H9 (cell line): Measurements from ENCODE around the gene SLC4A2. TPM values are rescaled to one million over a fixed set of nuclear protein-coding genes. Genes with fewer than 3 reads are reported as not detected.
A peak's percentile ranks its signal among the peaks of the same experiment; 100 is the strongest.

Experiments
- DNase-seq: peaks from one replicate; pipeline ENCODE4 v3.0.0-alpha.2; 2017
- H2AFZ ChIP-seq: one replicate; pipeline ENCODE4 v1.6.1; 2013; ENCODE audit warnings: mild to moderate bottlenecking, low read length, control low read depth, moderate library complexity
- H2AK5ac ChIP-seq: 2 replicates; pipeline ENCODE4 v1.6.1; 2013; ENCODE audit warnings: low read length, control low read depth, mixed read lengths; ENCODE audit not compliant: insufficient read length
- H2BK120ac ChIP-seq: one replicate; pipeline ENCODE4 v1.6.1; 2013; ENCODE audit warnings: low read depth, mild to moderate bottlenecking, low read length, control low read depth, inconsistent platforms; ENCODE audit not compliant: poor library complexity, severe bottlenecking
- H2BK12ac ChIP-seq: 2 replicates; pipeline ENCODE4 v1.6.1; 2013; ENCODE audit warnings: low read length, control low read depth, mixed read lengths, low read depth; ENCODE audit not compliant: insufficient read length
- H2BK15ac ChIP-seq: 2 replicates; pipeline ENCODE4 v1.6.1; 2013; ENCODE audit warnings: low read depth, low read length, control low read depth
- H2BK20ac ChIP-seq: one replicate; pipeline ENCODE4 v1.6.1; 2013; ENCODE audit warnings: low read depth, mild to moderate bottlenecking, low read length, control low read depth, inconsistent platforms; ENCODE audit not compliant: poor library complexity, severe bottlenecking
- H2BK5ac ChIP-seq: 2 replicates; pipeline ENCODE4 v1.6.1; 2013; ENCODE audit warnings: low read length, control low read depth, mixed read lengths; ENCODE audit not compliant: insufficient read length
- H3K14ac ChIP-seq: 2 replicates; pipeline ENCODE4 v1.6.1; 2013; ENCODE audit warnings: low read length, control low read depth; ENCODE audit not compliant: insufficient read depth
- H3K18ac ChIP-seq: 2 replicates; pipeline ENCODE4 v1.6.1; 2013; ENCODE audit warnings: low read depth, mild to moderate bottlenecking, mixed read lengths, low read length, control low read depth; ENCODE audit not compliant: insufficient read length
- H3K23ac ChIP-seq: 2 replicates; pipeline ENCODE4 v1.6.1; 2013; ENCODE audit warnings: low read length, control low read depth, mixed read lengths, low read depth; ENCODE audit not compliant: insufficient read length
- H3K23me2 ChIP-seq: 2 replicates; pipeline ENCODE4 v1.6.1; 2013; ENCODE audit warnings: low read depth, mild to moderate bottlenecking, mixed read lengths, low read length, control low read depth; ENCODE audit not compliant: insufficient read length, poor library complexity, severe bottlenecking
- H3K27ac ChIP-seq: 2 replicates; pipeline ENCODE4 v1.5.1; 2013; ENCODE audit warnings: low read length, control low read depth, mixed read lengths, low read depth; ENCODE audit not compliant: insufficient read length
- H3K27me3 ChIP-seq: 2 replicates; pipeline ENCODE4 v1.6.1; 2013; ENCODE audit warnings: low read length, control low read depth, inconsistent platforms; ENCODE audit not compliant: insufficient read depth
- H3K4ac ChIP-seq: 2 replicates; pipeline ENCODE4 v1.6.1; 2013; ENCODE audit warnings: low read depth, mild to moderate bottlenecking, control low read depth, inconsistent platforms, low read length, moderate library complexity
- H3K4me1 ChIP-seq: 2 replicates; pipeline ENCODE4 v1.6.1; 2013; ENCODE audit warnings: low read length, control low read depth, inconsistent platforms; ENCODE audit not compliant: insufficient read depth
- H3K4me2 ChIP-seq: 2 replicates; pipeline ENCODE4 v1.6.1; 2013; ENCODE audit warnings: low read length, control low read depth, mixed read lengths; ENCODE audit not compliant: insufficient read length, insufficient read depth
- H3K56ac ChIP-seq: 2 replicates; pipeline ENCODE4 v1.6.1; 2013; ENCODE audit warnings: low read depth, mild to moderate bottlenecking, mixed read lengths, low read length, control low read depth; ENCODE audit not compliant: insufficient read length
- H3K79me1 ChIP-seq: 2 replicates; pipeline ENCODE4 v1.6.1; 2013; ENCODE audit warnings: low read depth, mild to moderate bottlenecking, moderate library complexity, low read length, control low read depth, inconsistent platforms; ENCODE audit not compliant: insufficient read depth, poor library complexity, severe bottlenecking
- H3K79me2 ChIP-seq: 2 replicates; pipeline ENCODE4 v1.6.1; 2013; ENCODE audit warnings: low read length, control low read depth, inconsistent platforms; ENCODE audit not compliant: insufficient read depth
- H3K9ac ChIP-seq: 2 replicates; pipeline ENCODE4 v1.6.1; 2013; ENCODE audit warnings: low read length, control low read depth, mixed read lengths; ENCODE audit not compliant: insufficient read length; ENCODE audit errors: extremely low read depth
- H3K9me3 ChIP-seq: one replicate; pipeline ENCODE4 v1.6.1; 2013; ENCODE audit warnings: low read depth, low read length, inconsistent platforms; ENCODE audit not compliant: control insufficient read depth
- H3T11ph ChIP-seq: one replicate; pipeline ENCODE4 v1.6.1; 2013; ENCODE audit warnings: mild to moderate bottlenecking, low read length, control low read depth, inconsistent platforms
- H4K20me1 ChIP-seq: one replicate; pipeline ENCODE4 v1.6.1; 2013; ENCODE audit not compliant: control insufficient read depth, insufficient read length, insufficient read depth
- H4K5ac ChIP-seq: 2 replicates; pipeline ENCODE4 v1.6.1; 2013; ENCODE audit warnings: low read depth, mild to moderate bottlenecking, mixed read lengths, low read length, control low read depth; ENCODE audit not compliant: insufficient read length
- H4K8ac ChIP-seq: replicated peaks from 2 replicates; pipeline ENCODE4 v1.6.1; 2013; ENCODE audit warnings: low read length, control low read depth, mixed read lengths, low read depth; ENCODE audit not compliant: insufficient read length
- H4K91ac ChIP-seq: 2 replicates; pipeline ENCODE4 v1.6.1; 2013; ENCODE audit warnings: low read depth, mild to moderate bottlenecking, moderate library complexity, mixed read lengths, low read length, control low read depth; ENCODE audit not compliant: insufficient read length
- H3K27ac Mint-ChIP-seq, 3 experiments: 2 replicates in 2 of 3; 3 replicates in 1 of 3; pipeline ENCODE4 v1.8.0; 2020 to 2021; ENCODE audit warnings: mixed read lengths in 3 of 3, mild to moderate bottlenecking in 1 of 3, moderate library complexity in 1 of 3
- H3K27me3 Mint-ChIP-seq: 2 replicates; pipeline ENCODE4 v1.8.0; 2021; ENCODE audit warnings: low read depth, mild to moderate bottlenecking, moderate library complexity, mixed read lengths
- H3K36me3 Mint-ChIP-seq, 3 experiments: 2 replicates in 2 of 3; 3 replicates in 1 of 3; pipeline ENCODE4 v1.8.0; 2020 to 2021; ENCODE audit warnings: low read depth in 3 of 3, mixed read lengths in 3 of 3; ENCODE audit not compliant: insufficient read depth in 1 of 3
- H3K4me1 Mint-ChIP-seq, 2 experiments: 2 replicates each; pipeline ENCODE4 v1.8.0; 2020; ENCODE audit warnings: mixed read lengths in 2 of 2
- H3K4me3 Mint-ChIP-seq, 2 experiments: 2 replicates in 1 of 2; 3 replicates in 1 of 2; pipeline ENCODE4 v1.8.0; 2020 to 2021; ENCODE audit warnings: mild to moderate bottlenecking in 2 of 2, mixed read lengths in 2 of 2, moderate library complexity in 1 of 2
- H3K9me3 Mint-ChIP-seq, 2 experiments: 2 replicates in 1 of 2; 3 replicates in 1 of 2; pipeline ENCODE4 v1.8.0; 2020; ENCODE audit warnings: mild to moderate bottlenecking in 2 of 2, mixed read lengths in 2 of 2, moderate library complexity in 1 of 2
- WGBS: extraction: QIAGEN DNeasy Blood & Tissue Kit; methylation state at CpG from one replicate; pipeline ENCODE4 v1.1.7; 2013; ENCODE audit warnings: missing lambda C conversion rate, low lambda C conversion rate, mixed read lengths; ENCODE audit not compliant: insufficient read length; ENCODE audit errors: extremely low coverage; 5-methylcytosine and 5-hydroxymethylcytosine counted together
- total RNA-seq: library from RNA; stranded (reverse); gene quantifications from 2 replicates; pipeline ENCODE4 v1.2.1, GENCODE V29; 2021
- TF ChIP-seq, protein P1 (sequence below): fragments of 200-600 bp; sonication (generic); conservative IDR thresholded peaks from 3 replicates; pipeline ENCODE4 v1.8.0; 2021; ENCODE audit warnings: antibody characterized with exemption, mild to moderate bottlenecking

Gene SLC4A2
- total RNA-seq, 1 experiment from 2014 or later, result 136 TPM

DNA sequence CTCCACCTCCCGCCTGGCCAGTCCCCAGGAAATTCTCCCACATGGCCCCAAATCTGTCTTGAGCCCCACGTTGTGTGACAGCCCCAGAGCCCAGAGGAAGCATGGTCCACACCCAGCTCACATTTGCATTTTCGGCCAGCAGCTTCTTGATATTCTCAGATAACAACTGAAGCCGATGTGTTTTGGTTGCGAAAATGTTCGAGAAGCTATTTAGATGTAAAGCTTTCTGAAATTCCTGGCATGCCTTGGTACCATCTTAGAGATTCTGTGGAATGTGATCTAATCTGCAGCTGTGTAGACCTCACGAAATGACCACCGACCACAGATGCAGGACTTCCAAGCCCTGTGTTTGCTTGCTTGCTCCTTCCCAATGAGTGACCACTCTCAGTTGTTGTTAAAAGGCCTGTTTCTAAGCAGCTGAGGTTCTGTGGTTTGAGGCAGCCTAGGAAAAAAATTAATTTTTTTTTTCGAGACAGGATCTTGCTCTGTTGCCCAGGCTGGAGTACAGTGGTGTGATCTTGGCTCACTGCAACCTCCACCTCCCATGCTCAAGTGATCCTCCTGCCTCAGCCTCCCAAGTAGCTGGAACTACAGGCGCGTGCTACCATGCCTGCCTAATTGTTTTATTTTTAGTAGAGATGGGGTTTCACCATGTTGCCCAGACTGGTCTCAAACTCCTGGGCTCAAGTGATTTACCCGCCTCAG lies 8.8 kb downstream of the SLC4A2 start:
- Histone ChIP-seq H3K23ac (no peak overlapping the region), H3K27ac (peak overlapping the region; percentile 62), H2BK20ac (no peak overlapping the region), H4K5ac (no peak overlapping the region), H2BK12ac (no peak overlapping the region), H3K4me1 (no peaks in the 10 kb centered on the region; the same call in 1 of the 2 replicates), H2BK120ac (no peak overlapping the region), H3K27me3 (no peaks in the 10 kb centered on the region), H2AK5ac (no peak overlapping the region), H3K4ac (no peak overlapping the region), H3K14ac (no peak overlapping the region; the same call in 1 of the 2 replicates), H4K20me1 (no peaks in the 10 kb centered on the region), H3K9me3 (no peaks in the 10 kb centered on the region), H3K56ac (no peak overlapping the region), H3K79me2 (no peaks in the 10 kb centered on the region), H3K9ac (no peak overlapping the region), H4K8ac (no peak overlapping the region), H3K4me2 (no peak overlapping the region), H4K91ac (no peak overlapping the region), H3K23me2 (no peaks in the 10 kb centered on the region), H2BK15ac (no peak overlapping the region), H3K18ac (no peak overlapping the region), H3K79me1 (no peaks in the 10 kb centered on the region), H3T11ph (no peak overlapping the region), H2AFZ (no peak overlapping the region), H2BK5ac (no peak overlapping the region)
- DNase-seq, result no peak
- Mint-ChIP-seq H3K4me1 (peaks cover 14 to 16% of the 10 kb centered on the region in 2 experiments), H3K27ac (peak overlapping the region; percentile 83 to 90 (median 85); a peak in 5 of 7 replicates), H3K4me3 (peak overlapping the region in 1 of 2 experiments; percentile 25; a peak in 2 of 5 replicates), H3K9me3 (no peaks in the 10 kb centered on the region; a peak in 1 of 5 replicates), H3K36me3 (peaks cover 42 to 74% (median 66%) of the 10 kb centered on the region in 3 experiments; a peak in 6 of 7 replicates), H3K27me3 (no peaks in the 10 kb centered on the region)
- WGBS, result no CpG with 5 or more reads among the region's 12 CpGs
- TF ChIP-seq, protein P1, sequence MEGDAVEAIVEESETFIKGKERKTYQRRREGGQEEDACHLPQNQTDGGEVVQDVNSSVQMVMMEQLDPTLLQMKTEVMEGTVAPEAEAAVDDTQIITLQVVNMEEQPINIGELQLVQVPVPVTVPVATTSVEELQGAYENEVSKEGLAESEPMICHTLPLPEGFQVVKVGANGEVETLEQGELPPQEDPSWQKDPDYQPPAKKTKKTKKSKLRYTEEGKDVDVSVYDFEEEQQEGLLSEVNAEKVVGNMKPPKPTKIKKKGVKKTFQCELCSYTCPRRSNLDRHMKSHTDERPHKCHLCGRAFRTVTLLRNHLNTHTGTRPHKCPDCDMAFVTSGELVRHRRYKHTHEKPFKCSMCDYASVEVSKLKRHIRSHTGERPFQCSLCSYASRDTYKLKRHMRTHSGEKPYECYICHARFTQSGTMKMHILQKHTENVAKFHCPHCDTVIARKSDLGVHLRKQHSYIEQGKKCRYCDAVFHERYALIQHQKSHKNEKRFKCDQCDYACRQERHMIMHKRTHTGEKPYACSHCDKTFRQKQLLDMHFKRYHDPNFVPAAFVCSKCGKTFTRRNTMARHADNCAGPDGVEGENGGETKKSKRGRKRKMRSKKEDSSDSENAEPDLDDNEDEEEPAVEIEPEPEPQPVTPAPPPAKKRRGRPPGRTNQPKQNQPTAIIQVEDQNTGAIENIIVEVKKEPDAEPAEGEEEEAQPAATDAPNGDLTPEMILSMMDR, result no peak
